Erythroblast (primary cell): Measurements from ENCODE around the gene CHP1.
"Not testable (repeated sequence)": the region's sequence is repeated elsewhere in the genome, so short reads cannot be mapped to it uniquely, and the experiment has no call there.

Experiments used
- DNase-seq, 2 experiments: peaks; one replicate each; lab custom pipeline; 2025; lab: John Stamatoyannopoulos, UW
- GATA1 ChIP-seq: IDR thresholded peaks from 2 replicates; pipeline ENCODE4 v1.6.1; 2011; ENCODE audit warnings: low read depth, mild to moderate bottlenecking, control low read depth, low read length, moderate library complexity
- POLR2A ChIP-seq: IDR thresholded peaks from 2 replicates; pipeline ENCODE4 v1.6.1; 2011; ENCODE audit warnings: mild to moderate bottlenecking, low read length

The CHP1 gene

DNA sequence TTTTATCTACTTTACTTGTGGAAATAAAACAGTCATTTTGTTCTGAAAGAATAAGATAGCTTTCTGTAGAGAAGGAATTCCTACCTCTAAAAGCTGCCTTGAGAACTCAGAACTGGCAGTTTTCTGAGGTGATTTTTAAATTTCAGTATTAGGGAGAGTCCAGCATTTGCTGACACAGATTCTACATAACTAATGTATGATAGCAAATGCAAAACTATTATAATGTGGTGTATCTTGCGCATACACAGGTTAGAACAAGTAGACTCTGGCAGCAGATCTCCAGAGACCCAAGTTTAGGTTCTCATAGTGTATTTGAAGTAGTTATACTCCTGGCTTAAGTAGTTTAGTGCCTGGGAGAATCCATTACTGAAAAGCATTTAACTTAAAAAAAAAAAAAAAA is 70.5 kb downstream of the CHP1 start:
- no peak for TF ChIP-seq POLR2A
- no peak for TF ChIP-seq GATA1

DNA sequence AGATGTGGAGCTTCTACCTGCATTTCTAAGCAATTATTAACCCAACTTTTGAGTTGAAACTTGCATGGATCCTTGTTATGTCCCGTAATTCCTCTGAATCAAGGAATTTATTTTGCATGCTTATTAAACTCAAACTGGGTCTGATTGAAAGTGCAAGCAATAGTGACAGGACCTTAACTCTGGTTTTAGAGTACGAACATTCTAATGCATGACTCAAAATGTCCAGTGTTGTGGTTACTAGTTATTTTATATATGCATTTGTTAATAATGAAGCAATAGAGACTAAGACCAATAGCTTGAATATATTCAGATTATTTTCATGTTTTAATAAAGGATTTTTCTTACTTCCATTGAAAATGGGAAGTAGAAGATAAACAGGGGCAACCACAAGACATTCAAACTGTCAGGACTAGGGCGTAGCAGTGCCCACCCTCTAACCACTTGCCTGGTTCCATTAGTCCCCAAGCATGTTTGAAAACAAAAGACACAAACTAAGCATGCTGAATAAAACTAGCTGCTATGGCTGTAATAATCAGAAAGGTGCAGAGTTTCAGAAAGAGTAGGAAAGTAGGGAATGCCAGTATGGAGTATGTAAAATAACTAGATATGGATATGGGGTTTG is 73.2 kb downstream of the CHP1 start:
- TF ChIP-seq POLR2A = no peak
- no peak for TF ChIP-seq GATA1
- DNase-seq = no peak

More for the DNA sequence above, 70.5 kb downstream of the CHP1 start:
- no peak for DNase-seq

DNA sequence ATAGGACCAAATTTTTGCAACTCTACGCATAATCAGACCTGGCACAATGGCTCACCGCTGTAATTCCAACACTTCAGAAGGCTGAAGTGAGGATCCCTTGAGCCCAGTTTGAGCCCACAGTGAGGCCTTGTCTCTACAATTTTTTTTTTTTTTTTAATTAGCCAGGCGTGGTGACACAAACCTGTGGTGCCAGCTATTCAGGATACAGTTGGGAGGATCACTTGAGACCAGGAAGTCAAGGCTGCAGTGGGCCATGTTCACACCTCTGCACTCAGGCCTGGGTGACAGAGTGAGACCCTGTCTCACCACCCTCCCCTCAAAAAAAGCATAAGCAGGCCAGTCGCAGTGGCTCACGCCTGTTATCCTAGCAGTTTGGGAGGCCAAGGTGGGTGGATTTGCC is 76.6 kb downstream of the CHP1 start:
- no peak for DNase-seq
- no peak for TF ChIP-seq POLR2A
- no peak for TF ChIP-seq GATA1

DNA sequence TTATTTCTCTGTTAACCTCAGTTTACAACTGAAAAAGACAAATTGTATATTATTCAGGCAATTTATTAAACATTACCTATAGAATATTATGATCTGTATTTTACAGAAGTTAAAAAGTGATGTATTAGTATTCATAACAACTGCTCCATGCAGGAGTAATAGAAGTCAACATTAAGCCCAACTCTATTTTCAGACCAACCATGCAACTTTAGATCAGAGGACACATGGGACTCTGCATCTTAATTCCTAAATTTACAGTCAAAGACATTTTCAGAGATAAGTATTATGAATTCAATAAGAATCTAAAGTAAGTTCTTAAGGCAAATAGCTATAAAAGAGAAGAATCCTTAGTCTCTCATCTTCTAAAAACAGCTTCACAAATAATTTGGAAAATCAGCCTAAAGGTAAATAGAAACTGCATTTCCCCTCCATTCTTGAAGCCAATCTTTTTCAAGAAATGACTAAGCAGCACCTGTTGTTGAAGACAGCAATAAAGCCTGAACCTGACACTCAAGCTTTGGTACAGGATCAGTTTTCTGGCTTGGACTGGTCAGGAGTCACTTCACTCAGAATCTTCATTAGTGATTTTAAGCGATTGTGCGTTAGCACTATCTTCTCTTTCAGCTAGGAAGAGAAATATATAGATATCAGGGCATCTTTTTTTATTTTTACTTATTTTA is 78.3 kb downstream of the CHP1 start:
- TF ChIP-seq GATA1 (no peak), POLR2A (no peak)
- no peak for DNase-seq

DNA sequence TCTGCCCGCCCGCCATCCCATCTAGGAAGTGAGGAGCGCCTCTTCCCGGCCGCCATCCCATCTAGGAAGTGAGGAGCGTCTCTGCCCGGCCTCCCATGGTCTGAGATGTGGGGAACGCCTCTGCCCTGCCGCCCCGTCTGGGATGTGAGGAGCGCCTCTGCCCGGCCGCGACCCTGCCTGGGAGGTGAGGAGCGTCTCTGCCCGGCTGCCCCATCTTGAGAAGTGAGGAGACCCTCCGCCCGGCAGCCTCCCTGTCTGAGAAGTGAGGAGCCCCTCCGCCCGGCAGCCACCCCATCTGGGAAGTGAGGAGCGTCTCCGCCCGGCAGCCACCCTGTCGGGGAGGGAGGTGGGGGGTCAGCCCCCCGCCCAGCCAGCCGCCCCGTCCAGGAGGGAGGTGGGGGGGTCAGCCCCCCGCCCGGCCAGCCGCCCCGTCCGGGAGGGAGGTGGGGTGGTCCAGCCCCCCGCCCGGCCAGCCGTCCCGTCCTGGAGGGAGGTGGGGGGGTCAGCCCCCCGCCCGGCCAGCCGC is 89.8 kb downstream of the CHP1 start:
- DNase-seq = not testable (repeated sequence)

DNA sequence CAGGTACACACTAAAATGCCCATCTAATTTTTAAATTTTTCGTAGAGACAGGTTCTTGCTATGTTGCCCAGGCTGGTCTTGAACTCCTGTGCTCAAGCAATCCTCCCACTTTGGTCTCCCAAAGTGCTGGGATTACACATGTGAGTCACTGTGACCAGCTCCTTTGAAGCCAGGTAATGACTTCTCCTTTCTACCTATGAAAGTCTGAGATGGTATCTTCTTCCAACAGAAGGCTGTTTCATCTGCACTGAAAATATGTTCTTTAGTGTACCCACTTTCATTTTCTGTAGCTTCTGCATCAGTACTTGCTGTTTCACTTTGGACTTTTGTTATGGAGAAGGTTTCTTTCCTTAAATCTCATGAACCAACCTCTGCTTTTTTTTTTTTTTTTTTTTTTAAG is 92.5 kb downstream of the CHP1 start:
- DNase-seq = no peak

DNA sequence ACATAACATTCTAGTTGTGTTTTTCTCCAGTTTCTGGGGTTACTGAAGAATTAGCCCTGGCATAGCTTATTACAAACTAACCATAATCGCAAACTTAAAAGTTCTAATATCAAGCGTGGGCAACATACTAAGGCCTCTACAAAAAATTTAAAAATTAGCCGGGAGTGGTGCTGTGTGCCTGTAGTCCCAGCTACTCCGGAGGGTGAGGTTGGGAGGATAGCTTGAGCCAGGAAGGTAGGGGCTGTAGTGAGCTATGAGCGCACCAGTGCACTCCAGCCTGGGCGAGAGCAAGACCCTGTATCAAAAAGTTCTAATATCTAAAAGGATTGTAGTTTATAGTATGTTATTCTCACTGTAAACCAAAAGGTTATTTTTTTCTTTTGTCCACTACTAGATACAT is 100.2 kb downstream of the CHP1 start:
- no peak for TF ChIP-seq GATA1
- no peak for TF ChIP-seq POLR2A
- DNase-seq = no peak

More for the DNA sequence above, 92.5 kb downstream of the CHP1 start:
- TF ChIP-seq GATA1 (no peak), POLR2A (no peak)
